Measurements from ENCODE around the gene INA.
"Not testable (repeated sequence)": the region's sequence is repeated elsewhere in the genome, so short reads cannot be mapped to it uniquely, and the experiment has no call there.

INA gene

GRCh38 chr10:103254538-103255325, 22.2 kb upstream of the INA start:
- no peak for DNase-seq (ENCODE audit: low spot score)
- in situ Hi-C loops (cut with MboI; ENCODE audit: low pct_unique_long_range_greater_than_20kb, low sequenced_read_pairs, unreplicated experiment): no loop called here
- no peak for TF ChIP-seq CTCF (IDR thresholded peaks at IDR 0.05; ENCODE audit: extremely low read depth, insufficient read depth, missing control alignments)

- in situ Hi-C loops (cut with MboI; ENCODE audit: low pct_unique_long_range_greater_than_20kb, low sequenced_read_pairs, unreplicated experiment): no loop called here
- DNase-seq (ENCODE audit: low spot score): no peak
- no peak for TF ChIP-seq CTCF (IDR thresholded peaks at IDR 0.05; ENCODE audit: extremely low read depth, insufficient read depth, missing control alignments)
These were observed 20.3 kb upstream of the INA start for GRCh38 chr10:103256613-103257012.

GRCh38 chr10:103257812-103258211, 19.1 kb upstream of the INA start:
- in situ Hi-C loops (cut with MboI; ENCODE audit: low pct_unique_long_range_greater_than_20kb, low sequenced_read_pairs, unreplicated experiment): no loop called here
- DNase-seq (ENCODE audit: low spot score): no peak
- TF ChIP-seq CTCF (IDR thresholded peaks at IDR 0.05; ENCODE audit: extremely low read depth, insufficient read depth, missing control alignments): no peak

GRCh38 chr10:103258928-103259327, 18.0 kb upstream of the INA start:
- in situ Hi-C loops (cut with MboI; ENCODE audit: low pct_unique_long_range_greater_than_20kb, low sequenced_read_pairs, unreplicated experiment); DNase-seq (ENCODE audit: low spot score): not testable (repeated sequence)

- no peak for DNase-seq (ENCODE audit: low spot score)
- TF ChIP-seq CTCF (IDR thresholded peaks at IDR 0.05; ENCODE audit: extremely low read depth, insufficient read depth, missing control alignments): no peak
- in situ Hi-C loops (cut with MboI; ENCODE audit: low pct_unique_long_range_greater_than_20kb, low sequenced_read_pairs, unreplicated experiment): no loop called here
These were observed 16.9 kb upstream of the INA start for GRCh38 chr10:103259989-103260388.

GRCh38 chr10:103262229-103262628, 14.7 kb upstream of the INA start:
- DNase-seq (ENCODE audit: low spot score): no peak
- in situ Hi-C loops (cut with MboI; ENCODE audit: low pct_unique_long_range_greater_than_20kb, low sequenced_read_pairs, unreplicated experiment): no loop called here
- no peak for TF ChIP-seq CTCF (IDR thresholded peaks at IDR 0.05; ENCODE audit: extremely low read depth, insufficient read depth, missing control alignments)

- peak; percentile 45 for DNase-seq (ENCODE audit: low spot score)
- in situ Hi-C loops (cut with MboI; ENCODE audit: low pct_unique_long_range_greater_than_20kb, low sequenced_read_pairs, unreplicated experiment): no loop called here
These were observed 11.1 kb upstream of the INA start for GRCh38 chr10:103265717-103266329.

More at GRCh38 chr10:103265717-103266329, 11.1 kb upstream of the INA start:
- TF ChIP-seq CTCF (IDR thresholded peaks at IDR 0.05; ENCODE audit: extremely low read depth, insufficient read depth, missing control alignments): no peak
